HUES48 (cell line): ENCODE measurements around the gene RAB6A.

Experiments
- H3K27ac ChIP-seq: one replicate; pipeline ENCODE4 v1.7.0; 2013; ENCODE audit warnings: low read depth, low read length, inconsistent platforms
- H3K27me3 ChIP-seq: 2 replicates; pipeline ENCODE4 v1.6.1; 2013; ENCODE audit warnings: mild to moderate bottlenecking, low read length; ENCODE audit not compliant: control insufficient read depth, insufficient read depth
- H3K36me3 ChIP-seq: 2 replicates; pipeline ENCODE4 v1.6.1; 2013; ENCODE audit warnings: low read length; ENCODE audit not compliant: control insufficient read depth, insufficient read depth
- H3K4me1 ChIP-seq: 2 replicates; pipeline ENCODE4 v1.6.1; 2013; ENCODE audit warnings: mild to moderate bottlenecking, low read length; ENCODE audit not compliant: control insufficient read depth, insufficient read depth
- H3K4me3 ChIP-seq: 2 replicates; pipeline ENCODE4 v1.5.1; 2013; ENCODE audit warnings: mild to moderate bottlenecking, low read depth, low read length
- H3K9ac ChIP-seq: 2 replicates; pipeline ENCODE4 v1.6.1; 2013; ENCODE audit warnings: mild to moderate bottlenecking, low read depth, low read length, moderate library complexity
- H3K9me3 ChIP-seq: 2 replicates; pipeline ENCODE4 v1.6.1; 2013; ENCODE audit warnings: low read length; ENCODE audit not compliant: control insufficient read depth, insufficient read depth

The RAB6A gene

DNA sequence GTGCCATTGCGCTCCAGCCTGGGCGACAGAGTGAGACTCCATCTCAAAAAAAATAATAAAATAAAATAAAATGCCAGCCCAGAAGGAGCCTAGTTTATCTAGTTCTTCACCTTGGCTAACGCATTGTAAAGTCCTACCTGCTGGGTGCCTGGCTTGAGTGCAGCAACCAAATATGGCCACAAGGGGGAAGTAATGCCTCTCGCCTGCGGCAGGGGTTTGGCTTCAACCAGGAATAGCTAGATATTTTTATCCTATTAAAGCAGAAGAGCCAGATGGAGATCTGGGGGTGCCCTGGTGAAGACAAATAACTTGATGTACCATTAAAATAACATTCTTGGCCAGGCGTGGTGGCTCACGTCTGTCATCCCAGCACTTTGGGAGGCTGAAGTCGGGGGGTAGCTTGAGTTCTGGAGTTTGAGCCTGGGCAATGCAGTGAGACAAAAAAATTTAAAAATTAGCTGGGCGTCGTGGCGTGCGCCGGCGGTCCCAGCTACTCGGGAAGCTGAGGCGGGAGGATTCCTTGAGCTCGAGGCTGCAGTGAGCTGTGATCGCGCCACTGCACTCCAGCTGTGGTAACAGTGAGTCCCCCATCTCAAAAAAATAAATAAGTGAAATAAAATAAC lies 135.1 kb downstream of the RAB6A start:
- Histone ChIP-seq H3K36me3 (no peaks in the 10 kb centered on the region), H3K27ac (no peak overlapping the region), H3K9ac (no peak overlapping the region), H3K27me3 (peaks cover 43% of the 10 kb centered on the region), H3K9me3 (no peaks in the 10 kb centered on the region), H3K4me1 (peaks cover 24% of the 10 kb centered on the region), H3K4me3 (no peak overlapping the region)
